ENCODE measurements around the gene AACS. TPM values are rescaled to one million over a fixed set of nuclear protein-coding genes. Genes with fewer than 3 reads are reported as not detected.
A peak's percentile ranks its signal among the peaks of the same experiment; 100 is the strongest.

AACS gene
- total RNA-seq, 1 experiment from 2014 or later = 54.0 TPM

- TF ChIP-seq ZNF425 (CRISPR knock-in tag; conservative IDR thresholded peaks at IDR 0.05) (no peak), PRRX2 (CRISPR knock-in tag; IDR thresholded peaks at IDR 0.05) (no peak), NFATC4 (CRISPR knock-in tag; IDR thresholded peaks at IDR 0.05) (no peak)
These were observed 16.2 kb upstream of the AACS start (continued) for GRCh38 chr12:125049093-125049458.

DNA sequence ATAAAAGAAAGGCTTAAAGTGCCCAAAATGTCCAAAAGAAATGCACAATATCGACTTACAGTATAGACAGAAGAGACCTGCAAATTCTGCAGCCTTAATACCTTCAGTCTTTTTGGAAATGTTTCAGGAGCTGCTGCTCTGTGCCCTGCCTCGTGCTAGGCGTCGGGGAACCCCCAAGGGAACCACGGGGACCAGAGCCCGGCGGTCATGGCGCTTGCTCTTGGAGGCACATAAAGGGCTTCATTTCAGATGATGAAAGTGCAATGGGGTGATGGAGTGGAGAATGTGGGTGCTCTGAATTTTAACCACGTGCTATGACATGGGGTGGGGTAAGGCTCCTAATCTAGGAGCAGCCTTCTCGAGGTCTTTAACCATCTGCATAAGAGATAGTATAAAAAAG, 14.8 kb upstream of the AACS start:
- peaks cover 5% of the 10 kb centered on the region; the same call in 1 of the 2 replicates for H3K36me3 Mint-ChIP-seq
- peak overlapping the region; percentile 12; the same call in 1 of the 2 replicates for H3K4me3 Mint-ChIP-seq
- CTCF ChIA-PET = interaction anchor here (1.8 kb wide), 1 partner anchor 11 kb away, joined by 6 read pairs; no protein-coding TSS in a partner anchor
- ATAC-seq (no peak), DNase-seq (ENCODE audit: low spot score) (no peak)
- no peaks in the 10 kb centered on the region; the same call in 1 of the 2 replicates for H3K27me3 Mint-ChIP-seq (ENCODE audit: low read depth)
- TF ChIP-seq JUN (CRISPR knock-in tag; IDR thresholded peaks at IDR 0.05) = no peak
- TF ChIP-seq AR (CRISPR knock-in tag; IDR thresholded peaks at IDR 0.05) = no peak
- TF ChIP-seq CREB1 (CRISPR knock-in tag; IDR thresholded peaks at IDR 0.05) = no peak
- no peak for TF ChIP-seq TP53 (CRISPR knock-in tag; IDR thresholded peaks at IDR 0.05)
- TF ChIP-seq FOXP1 (CRISPR knock-in tag; IDR thresholded peaks at IDR 0.05; ENCODE audit: borderline replicate concordance) = no peak
- no peak for TF ChIP-seq SP1 (CRISPR knock-in tag; conservative IDR thresholded peaks at IDR 0.05)
- TF ChIP-seq MYBL2 (CRISPR knock-in tag; IDR thresholded peaks at IDR 0.05) = no peak
- H3K9me3 Mint-ChIP-seq = peaks cover 13% of the 10 kb centered on the region
- POLR2A ChIA-PET = interaction anchor here (1.3 kb wide), 1 partner anchor 14 kb away, joined by 12 read pairs; the partner anchor contains the start of gene AACS
- peaks cover 5% of the 10 kb centered on the region; the same call in 1 of the 2 replicates for H3K4me1 Mint-ChIP-seq
- H3K27ac Mint-ChIP-seq = no peak overlapping the region

DNA sequence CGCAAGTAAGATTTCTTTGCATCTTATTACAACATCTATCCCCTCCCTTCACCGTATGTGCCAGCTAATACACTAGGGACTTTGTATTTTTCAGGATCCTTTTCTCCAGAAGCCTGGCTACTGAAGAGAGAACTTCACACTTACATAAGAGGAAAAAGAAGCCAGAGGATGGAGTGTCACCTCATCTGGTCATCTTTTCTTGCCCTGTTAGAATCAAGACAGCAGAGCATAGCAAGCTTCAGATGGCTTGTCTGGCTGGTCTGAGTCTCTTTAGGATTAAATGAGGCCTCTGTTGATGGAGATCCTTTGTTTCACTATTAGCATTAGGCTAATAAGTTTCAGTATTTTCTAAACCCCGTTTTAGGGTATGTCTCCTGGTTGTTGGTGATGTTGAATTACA, 14.4 kb upstream of the AACS start:
- H3K4me1 Mint-ChIP-seq = peaks cover 5% of the 10 kb centered on the region; the same call in 1 of the 2 replicates
- CTCF ChIA-PET = no interaction called here
- no peak for TF ChIP-seq ATF1 (CRISPR knock-in tag; IDR thresholded peaks at IDR 0.05)
- TF ChIP-seq, protein P1, sequence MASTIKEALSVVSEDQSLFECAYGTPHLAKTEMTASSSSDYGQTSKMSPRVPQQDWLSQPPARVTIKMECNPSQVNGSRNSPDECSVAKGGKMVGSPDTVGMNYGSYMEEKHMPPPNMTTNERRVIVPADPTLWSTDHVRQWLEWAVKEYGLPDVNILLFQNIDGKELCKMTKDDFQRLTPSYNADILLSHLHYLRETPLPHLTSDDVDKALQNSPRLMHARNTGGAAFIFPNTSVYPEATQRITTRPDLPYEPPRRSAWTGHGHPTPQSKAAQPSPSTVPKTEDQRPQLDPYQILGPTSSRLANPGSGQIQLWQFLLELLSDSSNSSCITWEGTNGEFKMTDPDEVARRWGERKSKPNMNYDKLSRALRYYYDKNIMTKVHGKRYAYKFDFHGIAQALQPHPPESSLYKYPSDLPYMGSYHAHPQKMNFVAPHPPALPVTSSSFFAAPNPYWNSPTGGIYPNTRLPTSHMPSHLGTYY (CRISPR knock-in tag; IDR thresholded peaks at IDR 0.05) = no peak
- TF ChIP-seq USF1 (CRISPR knock-in tag; IDR thresholded peaks at IDR 0.05) = no peak
- TF ChIP-seq ZNF416 (CRISPR knock-in tag; IDR thresholded peaks at IDR 0.05) = no peak
- TF ChIP-seq GTF2I (CRISPR knock-in tag; conservative IDR thresholded peaks at IDR 0.05) = no peak
- TF ChIP-seq, protein P2, sequence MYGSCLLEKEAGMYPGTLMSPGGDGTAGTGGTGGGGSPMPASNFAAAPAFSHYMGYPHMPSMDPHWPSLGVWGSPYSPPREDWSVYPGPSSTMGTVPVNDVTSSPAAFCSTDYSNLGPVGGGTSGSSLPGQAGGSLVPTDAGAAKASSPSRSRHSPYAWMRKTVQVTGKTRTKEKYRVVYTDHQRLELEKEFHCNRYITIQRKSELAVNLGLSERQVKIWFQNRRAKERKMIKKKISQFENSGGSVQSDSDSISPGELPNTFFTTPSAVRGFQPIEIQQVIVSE (CRISPR knock-in tag; IDR thresholded peaks at IDR 0.05; ENCODE audit: borderline replicate concordance) = no peak
- TF ChIP-seq CBFB (CRISPR knock-in tag; IDR thresholded peaks at IDR 0.05; ENCODE audit: low read depth) = no peak
- TF ChIP-seq HMGA2 (CRISPR knock-in tag; IDR thresholded peaks at IDR 0.05) = no peak
- no peak for TF ChIP-seq ATF3 (CRISPR knock-in tag; conservative IDR thresholded peaks at IDR 0.05)
- TF ChIP-seq AFF4 (CRISPR knock-in tag; IDR thresholded peaks at IDR 0.05; ENCODE audit: borderline replicate concordance) = no peak

More for the DNA sequence above, 14.4 kb upstream of the AACS start:
- Mint-ChIP-seq H3K4me3 (no peak overlapping the region), H3K27me3 (ENCODE audit: low read depth) (no peaks in the 10 kb centered on the region; the same call in 1 of the 2 replicates), H3K36me3 (peaks cover 5% of the 10 kb centered on the region; the same call in 1 of the 2 replicates), H3K27ac (0 out of 2 replicates have a peak overlapping the region, but pooled peaks have one; percentile 8), H3K9me3 (peaks cover 13% of the 10 kb centered on the region)
- no peak for ATAC-seq
- DNase-seq (ENCODE audit: low spot score) = no peak
- POLR2A ChIA-PET = no interaction called here

Data from WTC11 (cell line).